Omental fat pad (tissue), 4 donors: Measurements from ENCODE around the gene FLRT2. TPM values are rescaled to one million over a fixed set of nuclear protein-coding genes. Genes with fewer than 3 reads are reported as not detected.

ENCODE experiments used
- ATAC-seq: fragments of 150-250 bp; one replicate; pipeline ENCODE4 v1.9.1; 2016; ENCODE audit warnings: mild to moderate bottlenecking, moderate library complexity; ENCODE audit not compliant: low FRiP score
- DNase-seq: peaks from one replicate; pipeline ENCODE4 v3.0.0-alpha.2; 2019; ENCODE audit warnings: low spot score
- CTCF ChIP-seq, 3 donors: fragments of 450-650 bp; IDR thresholded peaks; one replicate each; pipeline ENCODE4 v1.5.1; 2016 to 2017; ENCODE audit warnings: antibody characterized with exemption in 3 of 3, mild to moderate bottlenecking in 3 of 3, moderate library complexity in 2 of 3
- total RNA-seq, 4 donors: library from RNA; depleted of rRNA; stranded (reverse); fragments of >200 nt; gene quantifications; one replicate each; pipeline ENCODE4 v1.1.0, GENCODE V29; 2016

The FLRT2 gene
- 10 to 100 TPM; 15.9 to 71.4 (median 23.8) TPM for total RNA-seq

- TF ChIP-seq CTCF (IDR thresholded peaks at IDR 0.05), result no peak
- no peak for ATAC-seq
- DNase-seq, result no peak
Observed at GRCh38 chr14:85529803-85530574, at the start of gene FLRT2. Gene FLRT2, plus strand, starts transcription at chr14:85530144. Its CDS starts 91,371 bp downstream, at chr14:85621515.

- no peak for DNase-seq
- ATAC-seq, result no peak
- no peak for TF ChIP-seq CTCF (IDR thresholded peaks at IDR 0.05)
Observed at GRCh38 chr14:85481471-85481870, 48.5 kb upstream of the FLRT2 start.

- TF ChIP-seq CTCF (IDR thresholded peaks at IDR 0.05), result no peak
- ATAC-seq (no peak), DNase-seq (no peak)
Observed at GRCh38 chr14:85482552-85482951, 47.4 kb upstream of the FLRT2 start.

GRCh38 chr14:85483037-85483436 lies 46.9 kb upstream of the FLRT2 start:
- TF ChIP-seq CTCF (IDR thresholded peaks at IDR 0.05), result no peak

GRCh38 chr14:85483652-85484051 lies 46.3 kb upstream of the FLRT2 start:
- DNase-seq (no peak), ATAC-seq (no peak)
- no peak for TF ChIP-seq CTCF (IDR thresholded peaks at IDR 0.05)

More at GRCh38 chr14:85483037-85483436, 46.9 kb upstream of the FLRT2 start:
- ATAC-seq (peak; percentile 19), DNase-seq (no peak)

GRCh38 chr14:85487215-85487614 lies 42.7 kb upstream of the FLRT2 start:
- ATAC-seq (no peak), DNase-seq (no peak)
- TF ChIP-seq CTCF (IDR thresholded peaks at IDR 0.05), result no peak

GRCh38 chr14:85501751-85502150 lies 28.2 kb upstream of the FLRT2 start:
- TF ChIP-seq CTCF (IDR thresholded peaks at IDR 0.05), result no peak
- DNase-seq (no peak), ATAC-seq (no peak)
